Panc1 (cell line): ENCODE data around the gene RNF213. TPM values are rescaled to one million over a fixed set of nuclear protein-coding genes. Genes with fewer than 3 reads are reported as not detected.

ENCODE experiments used
- ATAC-seq: fragments of 200-7000 bp; cut with Tn5 transposase; 2 replicates; pipeline ENCODE4 v1.9.1; 2020; ENCODE audit warnings: mild to moderate bottlenecking, moderate library complexity
- BruUV-seq: library from RNA; stranded (reverse); fragments of 400-500 nt; replicated peaks from 2 replicates; lab custom pipeline; 2021; lab: Mats Ljungman, UMichigan
- CTCF ChIA-PET: fragments of 300-600 bp; sonication (Branson Sonifier 250); formaldehyde crosslinking; loops from one replicate; lab custom pipeline; 2022; ENCODE audit warnings: antibody characterized with exemption; lab: Charles Lee
- POLR2A ChIA-PET: fragments of 300-600 bp; sonication (Branson Sonifier 250); formaldehyde crosslinking; loops from one replicate; lab custom pipeline; 2022; ENCODE audit warnings: antibody characterized with exemption; lab: Charles Lee
- DNase-seq: peaks from one replicate; pipeline ENCODE4 v3.0.0-alpha.2; 2010; ENCODE audit warnings: low read depth, low spot score
- H3K27ac ChIP-seq: 2 replicates; pipeline ENCODE4 v1.5.1; 2011; ENCODE audit warnings: mild to moderate bottlenecking, low read length, inconsistent platforms
- H3K27me3 ChIP-seq: fragments of 200-500 bp; sonication (Bioruptor generic); 2 replicates; pipeline ENCODE4 v1.6.0; 2014; ENCODE audit warnings: low read length, inconsistent platforms; ENCODE audit not compliant: control insufficient read depth, insufficient read depth
- H3K36me3 ChIP-seq: fragments of 200-500 bp; sonication (Bioruptor generic); 2 replicates; pipeline ENCODE4 v1.5.1; 2014; ENCODE audit warnings: inconsistent platforms, mild to moderate bottlenecking, low read length, moderate library complexity; ENCODE audit not compliant: control insufficient read depth, insufficient read depth
- H3K4me1 ChIP-seq: 2 replicates; pipeline ENCODE4 v1.5.1; 2011; ENCODE audit warnings: inconsistent platforms, mild to moderate bottlenecking, low read length, moderate library complexity; ENCODE audit not compliant: control insufficient read depth, insufficient read depth
- H3K4me3 ChIP-seq, 2 experiments: 2 replicates each; pipeline ENCODE4 v1.5.1; 2011 to 2012; ENCODE audit warnings: low read depth in 2 of 2, low read length in 2 of 2, mild to moderate bottlenecking in 2 of 2, inconsistent platforms in 1 of 2, moderate library complexity in 1 of 2
- H3K9me3 ChIP-seq: fragments of 200-500 bp; sonication (Bioruptor generic); 2 replicates; pipeline ENCODE4 v1.5.1; 2014; ENCODE audit warnings: low read depth, mild to moderate bottlenecking, inconsistent platforms, low read length, moderate library complexity; ENCODE audit not compliant: control insufficient read depth, insufficient read depth
- POLR2AphosphoS5 ChIP-seq: IDR thresholded peaks from 2 replicates; pipeline ENCODE4 v1.6.1; 2012; ENCODE audit warnings: mild to moderate bottlenecking, low read depth, low read length, moderate library complexity
- SIN3A ChIP-seq: IDR thresholded peaks from 2 replicates; pipeline ENCODE4 v1.6.1; 2012; ENCODE audit warnings: low read depth, mild to moderate bottlenecking, low read length, moderate library complexity, borderline replicate concordance; ENCODE audit not compliant: insufficient read depth
- TCF7L2 ChIP-seq: IDR thresholded peaks from 2 replicates; pipeline ENCODE4 v1.6.1; 2011; ENCODE audit warnings: mild to moderate bottlenecking, low read depth, low read length, inconsistent platforms
- in situ Hi-C: cut with HindIII; loops from 2 replicates; pipeline ENCODE4 v1.10.0; 2016; ENCODE audit warnings: low sequenced_read_pairs, low pct_unique_long_range_greater_than_20kb
- intact Hi-C: fragments of 100-400 bp; cut with micrococcal nuclease; formaldehyde crosslinking; loops from one replicate; pipeline ENCODE4 v1.10.0; 2022; ENCODE audit not compliant: unreplicated experiment
- total RNA-seq: library from RNA; stranded (reverse); gene quantifications from one replicate; pipeline ENCODE4 v1.2.1, GENCODE V29; 2021; ENCODE audit not compliant: unreplicated experiment
- TF ChIP-seq, protein P1 (sequence below), 2 experiments: IDR thresholded peaks; 2 replicates each; pipeline ENCODE4 v1.6.1; 2011 to 2012; ENCODE audit warnings: low read depth in 2 of 2, control low read depth in 1 of 2, low read length in 1 of 2, mild to moderate bottlenecking in 1 of 2, moderate library complexity in 1 of 2; ENCODE audit not compliant: insufficient read depth in 1 of 2
- TF ChIP-seq, protein P2 (sequence below): fragments of 450-650 bp; IDR thresholded peaks from 2 replicates; pipeline ENCODE4 v1.5.1; 2017; ENCODE audit warnings: mild to moderate bottlenecking

Gene RNF213
- total RNA-seq, 1 experiment from 2014 or later: 230 TPM

DNA sequence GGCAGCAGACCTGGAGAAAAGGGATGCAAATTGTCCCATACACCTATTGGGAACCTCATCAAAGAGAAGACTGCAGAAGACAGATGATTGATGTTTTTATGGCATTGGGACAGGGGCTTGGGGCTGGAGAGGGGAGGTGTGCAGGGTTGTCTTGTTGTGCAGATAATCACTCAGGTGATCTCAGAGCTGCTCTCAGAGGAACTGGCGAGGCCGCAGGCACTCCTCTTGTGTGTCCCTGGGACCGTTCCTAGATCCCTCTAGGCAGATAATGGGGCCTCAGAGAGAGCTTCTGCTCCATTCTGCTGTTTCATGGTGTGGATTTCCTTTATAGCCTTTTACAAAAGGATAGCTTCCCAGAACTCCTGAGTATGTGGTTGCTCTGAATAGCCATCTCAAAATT is 1.6 kb downstream of the RNF213 start:
- intact Hi-C loops: no loop called here
- CTCF ChIA-PET: no interaction called here
- no peak for DNase-seq

DNA sequence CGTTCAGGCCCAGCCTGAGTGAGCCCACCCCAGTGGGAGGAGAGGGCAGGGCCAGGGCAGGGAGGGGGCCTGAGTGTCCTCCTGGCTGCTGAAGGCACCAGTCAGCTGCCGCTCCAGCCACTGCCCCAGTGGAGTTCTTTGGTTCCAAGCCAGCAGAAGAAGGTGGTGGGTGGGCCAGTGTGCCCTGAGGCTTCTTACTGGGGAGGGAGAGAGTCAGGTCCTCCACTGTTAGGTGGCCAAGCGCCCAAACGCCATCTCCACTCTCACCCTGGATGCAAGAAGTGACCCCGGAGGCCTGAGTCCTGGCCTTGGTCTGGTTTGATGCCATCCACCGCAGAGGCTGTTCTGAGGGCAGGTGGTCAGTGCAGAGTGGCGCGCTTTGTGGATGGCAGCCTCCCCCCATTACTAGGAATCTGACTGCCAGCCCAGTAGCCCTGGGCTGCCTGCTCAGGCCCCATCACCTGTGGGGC is 2.2 kb downstream of the RNF213 start:
- ChIA-PET POLR2A (no interaction called here), CTCF (no interaction called here)
- Histone ChIP-seq H3K27me3 (no peaks in the 10 kb centered on the region), H3K9me3 (no peaks in the 10 kb centered on the region), H3K36me3 (no peaks in the 10 kb centered on the region; the same call in none of the 2 replicates), H3K4me3 (peak overlapping the region; percentile 70 to 78), H3K27ac (peak overlapping the region; percentile 78), H3K4me1 (peaks cover 43% of the 10 kb centered on the region)
- ATAC-seq (peak; percentile 4), DNase-seq (no peak)
- intact Hi-C loops (no loop called here), in situ Hi-C loops (no loop called here)
- no TSS peak for BruUV-seq
- TF ChIP-seq POLR2AphosphoS5 (no peak), SIN3A (no peak), TCF7L2 (no peak)
- TF ChIP-seq, protein P1, sequence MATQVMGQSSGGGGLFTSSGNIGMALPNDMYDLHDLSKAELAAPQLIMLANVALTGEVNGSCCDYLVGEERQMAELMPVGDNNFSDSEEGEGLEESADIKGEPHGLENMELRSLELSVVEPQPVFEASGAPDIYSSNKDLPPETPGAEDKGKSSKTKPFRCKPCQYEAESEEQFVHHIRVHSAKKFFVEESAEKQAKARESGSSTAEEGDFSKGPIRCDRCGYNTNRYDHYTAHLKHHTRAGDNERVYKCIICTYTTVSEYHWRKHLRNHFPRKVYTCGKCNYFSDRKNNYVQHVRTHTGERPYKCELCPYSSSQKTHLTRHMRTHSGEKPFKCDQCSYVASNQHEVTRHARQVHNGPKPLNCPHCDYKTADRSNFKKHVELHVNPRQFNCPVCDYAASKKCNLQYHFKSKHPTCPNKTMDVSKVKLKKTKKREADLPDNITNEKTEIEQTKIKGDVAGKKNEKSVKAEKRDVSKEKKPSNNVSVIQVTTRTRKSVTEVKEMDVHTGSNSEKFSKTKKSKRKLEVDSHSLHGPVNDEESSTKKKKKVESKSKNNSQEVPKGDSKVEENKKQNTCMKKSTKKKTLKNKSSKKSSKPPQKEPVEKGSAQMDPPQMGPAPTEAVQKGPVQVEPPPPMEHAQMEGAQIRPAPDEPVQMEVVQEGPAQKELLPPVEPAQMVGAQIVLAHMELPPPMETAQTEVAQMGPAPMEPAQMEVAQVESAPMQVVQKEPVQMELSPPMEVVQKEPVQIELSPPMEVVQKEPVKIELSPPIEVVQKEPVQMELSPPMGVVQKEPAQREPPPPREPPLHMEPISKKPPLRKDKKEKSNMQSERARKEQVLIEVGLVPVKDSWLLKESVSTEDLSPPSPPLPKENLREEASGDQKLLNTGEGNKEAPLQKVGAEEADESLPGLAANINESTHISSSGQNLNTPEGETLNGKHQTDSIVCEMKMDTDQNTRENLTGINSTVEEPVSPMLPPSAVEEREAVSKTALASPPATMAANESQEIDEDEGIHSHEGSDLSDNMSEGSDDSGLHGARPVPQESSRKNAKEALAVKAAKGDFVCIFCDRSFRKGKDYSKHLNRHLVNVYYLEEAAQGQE (IDR thresholded peaks at IDR 0.05; ENCODE audit: insufficient read depth in 1 of 2, low read depth in 2 of 2, low read length in 1 of 2): no peak
- TF ChIP-seq, protein P2, sequence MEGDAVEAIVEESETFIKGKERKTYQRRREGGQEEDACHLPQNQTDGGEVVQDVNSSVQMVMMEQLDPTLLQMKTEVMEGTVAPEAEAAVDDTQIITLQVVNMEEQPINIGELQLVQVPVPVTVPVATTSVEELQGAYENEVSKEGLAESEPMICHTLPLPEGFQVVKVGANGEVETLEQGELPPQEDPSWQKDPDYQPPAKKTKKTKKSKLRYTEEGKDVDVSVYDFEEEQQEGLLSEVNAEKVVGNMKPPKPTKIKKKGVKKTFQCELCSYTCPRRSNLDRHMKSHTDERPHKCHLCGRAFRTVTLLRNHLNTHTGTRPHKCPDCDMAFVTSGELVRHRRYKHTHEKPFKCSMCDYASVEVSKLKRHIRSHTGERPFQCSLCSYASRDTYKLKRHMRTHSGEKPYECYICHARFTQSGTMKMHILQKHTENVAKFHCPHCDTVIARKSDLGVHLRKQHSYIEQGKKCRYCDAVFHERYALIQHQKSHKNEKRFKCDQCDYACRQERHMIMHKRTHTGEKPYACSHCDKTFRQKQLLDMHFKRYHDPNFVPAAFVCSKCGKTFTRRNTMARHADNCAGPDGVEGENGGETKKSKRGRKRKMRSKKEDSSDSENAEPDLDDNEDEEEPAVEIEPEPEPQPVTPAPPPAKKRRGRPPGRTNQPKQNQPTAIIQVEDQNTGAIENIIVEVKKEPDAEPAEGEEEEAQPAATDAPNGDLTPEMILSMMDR: no peak

More for the DNA sequence above, 1.6 kb downstream of the RNF213 start:
- H3K4me3 ChIP-seq: peak overlapping the region; percentile 70 to 78
- H3K9me3 ChIP-seq: no peaks in the 10 kb centered on the region
- POLR2A ChIA-PET: interaction anchor here (0.6 kb wide), 1 partner anchor 63 kb away, joined by 4 read pairs; no protein-coding TSS in a partner anchor
- H3K27ac ChIP-seq: peak overlapping the region; percentile 78
- peaks cover 49% of the 10 kb centered on the region for H3K4me1 ChIP-seq
- TSS peak; percentile 67 for BruUV-seq
- H3K27me3 ChIP-seq: no peaks in the 10 kb centered on the region
- TF ChIP-seq SIN3A: no peak
- TF ChIP-seq POLR2AphosphoS5: peak; percentile 60
- TF ChIP-seq TCF7L2: no peak
- TF ChIP-seq, protein P2: no peak
- TF ChIP-seq, protein P1 (IDR thresholded peaks at IDR 0.05; ENCODE audit: insufficient read depth in 1 of 2, low read depth in 2 of 2, low read length in 1 of 2): no peak
- ATAC-seq: no peak
- in situ Hi-C loops: no loop called here
- no peaks in the 10 kb centered on the region; the same call in none of the 2 replicates for H3K36me3 ChIP-seq
